HL-60/S4 (cell line): Measurements from ENCODE around the gene CAV1.

Experiments
- in situ Hi-C: fragments of 300-500 bp; cut with MboI; formaldehyde crosslinking; loops from 2 replicates; pipeline ENCODE4 v1.14.3; 2022; ENCODE audit warnings: low sequenced_read_pairs

CAV1 gene

DNA sequence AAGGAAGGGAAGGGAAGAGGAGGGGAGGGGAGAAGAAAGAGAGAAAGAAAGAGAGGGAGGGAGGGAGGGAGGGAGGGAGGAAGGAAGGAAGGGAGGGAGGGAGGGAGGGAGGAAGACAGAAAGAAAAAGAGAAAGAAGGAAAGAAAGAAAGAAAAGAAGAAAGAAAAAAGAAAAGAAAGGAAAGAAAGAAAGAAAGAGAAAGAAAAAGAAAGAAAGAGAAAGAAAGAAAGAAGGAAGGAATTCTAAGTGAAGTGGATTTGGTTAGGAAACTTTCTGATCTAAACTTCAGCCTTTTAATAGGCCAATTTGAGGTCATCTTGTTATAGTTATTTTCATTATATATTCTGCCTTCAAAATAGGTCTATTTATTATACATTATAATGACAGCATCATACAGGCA is 21.0 kb upstream of the CAV1 start:
- in situ Hi-C loops: no loop called here

DNA sequence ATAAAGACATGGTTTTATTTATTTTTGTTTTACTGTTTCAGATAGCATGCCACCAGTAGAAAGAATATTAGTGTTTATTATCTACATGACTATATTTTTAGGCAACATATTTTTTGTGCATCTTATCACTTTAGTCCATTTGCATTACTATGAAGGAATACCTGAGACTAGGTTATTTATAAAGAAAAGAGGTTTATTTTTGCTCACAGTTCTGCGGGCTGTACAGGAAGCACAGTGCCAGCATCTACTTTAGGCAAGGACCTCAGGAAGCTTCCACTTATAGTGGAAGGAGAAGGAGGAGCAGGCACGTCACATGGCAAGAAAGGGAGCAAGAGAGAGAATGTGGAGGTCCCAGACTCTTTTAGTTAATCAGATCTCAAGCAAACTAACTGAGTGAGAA is 19.6 kb upstream of the CAV1 start:
- in situ Hi-C loops: no loop called here

DNA sequence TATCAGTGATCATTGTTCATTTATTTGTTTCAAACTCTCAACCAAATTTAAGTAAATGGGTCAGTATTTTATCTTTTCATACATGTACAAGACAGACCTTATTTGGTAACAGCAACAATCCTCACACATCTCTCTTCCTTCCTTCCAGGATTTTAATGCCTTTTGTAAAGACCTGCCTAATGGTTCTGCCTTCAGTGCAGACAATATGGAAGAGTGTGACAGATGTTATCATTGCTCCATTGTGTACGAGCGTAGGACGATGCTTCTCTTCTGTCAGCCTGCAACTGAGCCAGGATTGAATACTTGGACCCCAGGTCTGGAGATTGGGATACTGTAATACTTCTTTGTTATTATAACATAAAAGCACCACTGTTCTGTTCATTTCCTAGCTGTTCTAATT is 19.0 kb upstream of the CAV1 start:
- in situ Hi-C loops: no loop called here

DNA sequence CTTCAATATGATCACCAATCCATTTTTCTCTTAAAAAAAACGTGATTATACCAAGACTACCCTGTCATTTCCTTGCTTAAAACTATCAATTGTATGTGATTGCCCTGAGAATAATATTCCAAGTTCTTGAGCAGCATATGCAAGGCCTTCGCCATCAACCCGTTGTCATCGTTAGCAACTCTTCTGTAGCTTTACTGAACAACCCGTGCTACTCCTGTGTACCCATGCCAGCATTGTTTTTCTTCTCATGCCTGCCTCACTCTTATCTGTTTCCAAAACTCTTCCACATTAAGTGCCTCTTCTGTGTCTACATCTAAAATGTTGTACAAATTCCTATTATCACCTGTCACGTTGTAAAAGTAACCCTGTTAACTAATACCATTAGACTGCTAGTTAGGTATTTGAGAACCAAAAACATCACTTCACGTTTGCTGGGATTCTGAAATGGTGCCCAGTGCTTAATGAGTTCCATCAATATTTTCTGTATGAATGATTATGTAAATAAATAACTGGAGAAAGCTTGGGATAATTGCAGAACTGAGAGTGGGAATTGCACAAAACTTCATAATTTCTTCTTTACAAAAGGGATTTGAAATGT is 14.8 kb upstream of the CAV1 start:
- in situ Hi-C loops: no loop called here

DNA sequence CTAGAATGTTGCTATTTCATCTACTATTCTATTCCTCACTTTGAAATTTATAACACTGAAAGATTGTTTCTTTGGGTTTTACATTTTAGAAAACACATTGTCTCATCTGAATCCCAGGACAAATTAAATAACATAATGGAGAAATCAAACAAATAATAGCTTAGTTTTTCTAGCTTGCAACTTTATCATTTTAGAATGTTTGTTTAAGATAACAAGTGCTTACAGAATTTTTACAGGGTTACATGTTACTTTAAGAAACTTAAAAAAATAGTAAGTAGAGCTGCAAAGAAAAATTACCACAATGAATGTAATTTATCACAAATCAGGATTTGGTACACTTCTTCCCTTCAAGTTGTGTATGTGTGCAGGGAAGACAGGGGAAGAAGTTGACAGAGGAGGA is 14.0 kb upstream of the CAV1 start:
- in situ Hi-C loops: no loop called here

DNA sequence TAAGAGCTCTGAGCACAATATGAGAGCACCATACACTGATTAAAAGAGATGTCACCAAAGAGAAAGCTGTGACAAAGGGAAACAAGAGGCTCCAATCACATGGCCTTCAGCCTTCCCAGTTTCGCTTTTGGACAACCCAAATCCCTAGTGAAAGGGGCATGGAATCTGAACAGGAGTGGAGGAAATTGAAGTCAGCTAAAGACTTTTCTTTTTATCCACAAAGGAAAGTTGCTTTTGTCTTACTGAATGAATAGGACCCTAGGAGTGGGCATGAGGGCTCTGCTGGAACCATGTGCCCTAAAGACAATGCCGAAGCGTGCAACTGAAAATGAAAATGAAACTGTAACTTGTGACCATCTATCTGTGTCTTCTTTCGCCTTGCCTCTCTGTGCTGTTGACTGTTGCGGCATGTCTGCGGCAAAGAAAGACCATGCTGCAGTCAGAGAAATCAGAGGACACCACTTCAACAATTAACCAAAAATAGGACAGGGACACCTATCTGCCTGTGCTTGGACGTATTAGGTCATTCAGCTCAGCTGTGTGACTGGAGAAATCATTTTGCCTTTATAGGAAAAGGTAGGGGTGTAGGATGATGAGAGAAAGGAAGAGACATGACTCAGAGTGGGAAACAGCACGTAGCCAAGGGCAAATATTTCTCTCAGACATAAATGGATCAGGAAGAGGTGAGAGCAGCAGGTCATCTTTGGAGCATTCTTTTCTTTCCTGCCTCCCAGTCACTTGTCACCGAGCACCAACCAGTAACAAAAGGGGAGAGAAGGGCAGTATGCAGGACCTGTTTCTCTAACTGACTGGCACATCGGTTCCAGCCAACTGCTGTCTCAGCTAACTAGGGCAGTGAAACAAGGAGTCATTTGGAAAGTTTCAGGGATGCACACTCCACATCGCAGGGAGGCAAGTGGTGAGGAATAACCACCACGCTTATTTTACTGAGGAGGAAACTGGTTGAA is 13.0 kb upstream of the CAV1 start:
- in situ Hi-C loops: no loop called here

DNA sequence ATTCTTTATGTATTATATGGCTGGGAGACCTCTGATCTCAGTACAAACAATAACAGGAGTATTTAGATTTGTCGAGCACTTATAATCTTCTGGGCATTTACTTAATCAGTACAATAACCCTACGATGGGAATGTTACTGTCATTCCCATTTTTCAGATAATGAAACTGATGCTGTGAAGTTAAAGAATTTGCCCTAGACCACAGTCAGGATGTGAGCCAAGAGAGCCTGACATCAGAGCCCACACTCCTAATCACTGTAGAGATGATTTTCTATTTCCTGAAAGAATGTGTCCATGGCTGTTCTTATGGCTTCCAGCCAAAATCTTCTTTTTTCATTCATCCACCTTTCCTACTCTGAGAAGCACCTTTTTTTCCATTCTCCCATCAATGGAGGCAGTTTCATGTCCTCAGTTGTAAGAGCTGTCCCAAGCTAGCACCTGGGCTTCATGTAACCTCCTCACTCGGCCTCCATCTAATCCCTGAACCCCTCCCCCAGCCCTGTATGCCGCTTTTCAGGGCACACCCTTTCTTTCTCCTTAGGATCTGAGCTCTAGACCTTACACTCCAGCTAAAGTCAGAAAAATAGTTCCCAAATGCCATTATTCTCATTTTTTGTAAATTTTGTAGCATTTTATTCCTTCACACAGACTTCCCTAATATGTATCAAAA is 12.2 kb upstream of the CAV1 start:
- in situ Hi-C loops: no loop called here

DNA sequence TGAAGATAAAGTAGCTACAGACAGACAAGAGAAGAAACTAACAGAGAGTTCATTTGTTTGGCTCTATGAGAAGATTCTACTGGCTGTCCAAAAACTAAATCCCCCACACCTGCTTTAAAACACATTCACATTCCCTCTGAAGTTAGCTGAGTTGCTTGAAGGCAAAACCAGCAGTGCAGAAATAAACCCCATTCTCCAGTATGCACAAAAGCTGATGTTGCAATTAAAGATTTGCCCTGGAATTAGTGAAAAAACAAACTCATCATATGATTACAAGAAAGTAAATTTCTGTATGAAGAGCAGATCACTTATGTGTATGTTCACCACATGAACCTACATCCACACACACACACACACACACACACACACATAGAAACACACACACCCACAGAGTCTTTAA is 9.3 kb upstream of the CAV1 start:
- in situ Hi-C loops: no loop called here

DNA sequence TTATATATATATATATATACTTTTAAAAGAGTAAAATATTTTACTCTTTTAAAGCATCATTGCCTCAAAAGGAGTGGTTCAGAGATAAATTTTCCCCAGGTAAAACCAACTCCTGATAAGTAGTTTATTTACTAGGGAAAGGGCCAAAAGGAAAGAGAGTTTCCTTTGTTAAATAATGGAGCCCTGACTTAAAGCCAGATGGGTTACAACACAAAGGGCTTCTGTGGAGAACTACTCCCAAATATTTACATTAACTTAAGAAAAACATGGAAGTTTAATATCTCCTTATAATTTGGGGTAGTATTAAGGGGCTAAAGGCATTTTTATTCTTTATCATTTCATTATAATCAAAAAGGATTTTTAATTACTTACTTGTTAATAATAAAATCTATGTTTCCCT is 8.5 kb upstream of the CAV1 start:
- in situ Hi-C loops: no loop called here

DNA sequence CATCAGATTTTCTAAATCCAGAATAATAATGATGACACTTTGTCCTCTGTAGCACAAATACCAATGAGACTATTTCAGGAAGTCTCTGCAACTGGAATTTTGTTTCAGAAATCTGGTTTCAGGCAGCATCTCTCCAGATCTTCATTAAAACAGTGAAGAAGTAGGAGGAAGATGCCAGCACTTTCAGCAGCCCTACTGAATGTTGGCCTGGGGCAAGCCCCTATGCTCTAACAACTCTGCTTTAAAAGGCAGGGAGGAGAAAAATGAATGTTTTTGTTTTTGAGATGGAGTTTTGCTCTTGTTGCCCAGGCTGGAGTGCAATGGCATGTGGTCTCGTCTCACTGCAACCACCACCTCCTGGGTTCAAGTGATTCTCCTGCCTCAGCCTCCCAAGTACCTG is 7.2 kb upstream of the CAV1 start:
- in situ Hi-C loops: no loop called here

DNA sequence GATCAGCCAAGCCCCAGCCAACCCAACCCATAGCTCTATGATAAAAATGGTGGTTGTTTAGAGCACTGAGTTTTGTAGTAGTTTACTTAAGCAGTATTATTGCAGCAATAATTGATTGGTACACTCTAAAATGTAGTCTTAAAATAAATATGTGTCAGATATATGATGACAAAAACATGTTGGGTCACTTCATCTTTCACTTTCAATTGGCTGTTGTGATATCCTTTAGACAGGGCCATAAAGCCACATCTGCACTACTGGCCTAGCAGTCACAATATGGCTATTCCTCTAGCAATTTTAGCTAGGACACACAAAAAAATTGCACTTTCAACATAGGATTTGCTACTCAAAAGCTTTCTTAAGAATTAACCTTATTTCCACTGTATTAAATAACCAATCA is 5.9 kb upstream of the CAV1 start:
- in situ Hi-C loops: no loop called here

DNA sequence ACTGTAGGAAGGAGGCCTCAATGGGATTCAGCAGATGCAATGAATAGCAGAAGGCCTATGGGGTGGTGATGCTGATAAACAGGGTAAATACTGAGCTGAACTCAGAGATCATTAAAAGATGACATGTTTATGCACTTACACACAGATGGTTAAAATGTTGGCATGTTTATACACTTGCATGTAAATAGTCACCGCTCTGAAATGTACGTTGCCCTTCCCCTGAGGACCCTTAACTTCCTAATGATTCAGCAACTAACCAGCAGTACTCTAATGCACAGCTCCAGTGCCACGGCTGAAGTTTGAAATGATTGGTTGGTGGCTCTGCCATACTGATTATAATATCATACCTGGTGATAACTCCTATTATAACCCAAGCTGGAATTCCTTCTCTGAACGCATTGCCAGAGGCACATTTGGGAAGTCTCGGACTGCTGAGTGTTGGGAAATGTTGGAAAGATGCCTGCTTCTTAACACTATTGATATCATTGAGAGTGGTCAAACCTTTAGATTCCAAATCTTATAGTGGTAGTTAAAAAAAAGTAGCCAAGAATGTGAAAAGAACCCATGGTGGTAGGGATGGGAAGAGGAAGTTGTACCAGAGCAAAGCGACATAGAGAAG is 3.7 kb upstream of the CAV1 start:
- in situ Hi-C loops: no loop called here

DNA sequence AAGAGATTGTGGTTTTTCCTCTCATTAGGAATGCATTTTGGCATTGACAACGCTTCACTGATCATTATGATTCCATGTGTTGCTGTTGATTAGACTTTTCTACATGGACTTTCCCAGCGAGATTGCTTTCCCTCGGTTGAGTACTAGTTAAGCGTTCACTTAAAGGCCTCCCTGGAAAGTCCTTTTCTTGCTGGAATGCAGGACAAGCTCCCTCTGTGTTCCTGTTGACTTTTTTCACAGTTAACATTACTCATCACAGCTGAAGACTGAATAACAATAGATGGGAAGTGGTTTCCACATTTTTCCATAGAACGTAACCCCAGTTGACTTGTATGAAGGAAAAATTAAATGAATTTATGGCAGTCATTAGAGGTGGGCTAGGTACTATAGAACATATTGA is 2.6 kb upstream of the CAV1 start:
- in situ Hi-C loops: no loop called here

DNA sequence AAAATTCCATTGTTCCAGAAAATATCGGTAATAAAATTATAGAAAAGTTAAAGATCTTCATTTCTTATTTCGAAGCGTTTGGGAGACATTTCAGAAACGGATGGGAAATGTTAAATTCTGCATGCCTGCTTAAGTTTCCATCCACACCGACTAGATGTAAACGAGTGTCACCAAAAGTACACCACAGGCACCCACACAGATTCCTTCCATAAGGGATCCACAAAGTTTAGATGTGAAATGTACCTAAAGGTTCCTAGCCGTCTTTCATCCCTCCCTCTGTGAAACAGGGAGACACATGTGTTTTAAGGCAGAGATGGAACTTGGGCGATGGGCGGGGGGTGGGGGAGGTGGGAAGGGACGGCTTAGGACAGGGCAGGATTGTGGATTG is 621 bp upstream of the CAV1 start:
- in situ Hi-C loops: no loop called here

DNA sequence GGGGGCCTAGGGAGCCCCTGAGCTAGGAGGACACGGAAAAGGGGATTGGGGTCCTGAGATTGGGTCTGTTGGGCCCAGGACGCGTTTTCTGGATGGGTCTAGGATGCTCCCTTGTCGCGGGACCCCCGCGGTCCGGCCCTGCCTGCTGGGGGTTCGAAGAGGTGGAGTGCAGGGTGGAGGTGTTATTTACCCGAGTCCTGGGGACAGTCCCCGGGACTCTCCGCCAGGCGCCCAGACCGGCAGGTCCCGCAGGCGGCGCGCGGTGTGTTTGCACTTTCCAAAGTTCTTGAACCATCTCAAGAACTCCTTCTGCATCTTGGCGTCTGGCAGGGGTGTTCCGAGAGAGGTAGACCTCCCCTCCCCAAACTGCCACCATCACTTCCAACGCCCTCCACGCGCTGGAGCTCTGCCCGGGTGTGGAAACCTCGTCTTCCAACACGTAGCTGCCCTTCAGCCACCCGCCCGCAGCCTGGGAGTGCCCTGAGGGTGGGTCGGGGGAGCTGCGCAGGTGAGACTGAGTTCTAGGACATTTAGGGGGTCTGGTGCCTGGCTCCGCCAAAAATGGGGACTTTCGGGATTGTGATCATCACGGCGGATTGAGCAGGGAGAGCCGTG is 569 bp downstream of the CAV1 start:
- in situ Hi-C loops: no loop called here

DNA sequence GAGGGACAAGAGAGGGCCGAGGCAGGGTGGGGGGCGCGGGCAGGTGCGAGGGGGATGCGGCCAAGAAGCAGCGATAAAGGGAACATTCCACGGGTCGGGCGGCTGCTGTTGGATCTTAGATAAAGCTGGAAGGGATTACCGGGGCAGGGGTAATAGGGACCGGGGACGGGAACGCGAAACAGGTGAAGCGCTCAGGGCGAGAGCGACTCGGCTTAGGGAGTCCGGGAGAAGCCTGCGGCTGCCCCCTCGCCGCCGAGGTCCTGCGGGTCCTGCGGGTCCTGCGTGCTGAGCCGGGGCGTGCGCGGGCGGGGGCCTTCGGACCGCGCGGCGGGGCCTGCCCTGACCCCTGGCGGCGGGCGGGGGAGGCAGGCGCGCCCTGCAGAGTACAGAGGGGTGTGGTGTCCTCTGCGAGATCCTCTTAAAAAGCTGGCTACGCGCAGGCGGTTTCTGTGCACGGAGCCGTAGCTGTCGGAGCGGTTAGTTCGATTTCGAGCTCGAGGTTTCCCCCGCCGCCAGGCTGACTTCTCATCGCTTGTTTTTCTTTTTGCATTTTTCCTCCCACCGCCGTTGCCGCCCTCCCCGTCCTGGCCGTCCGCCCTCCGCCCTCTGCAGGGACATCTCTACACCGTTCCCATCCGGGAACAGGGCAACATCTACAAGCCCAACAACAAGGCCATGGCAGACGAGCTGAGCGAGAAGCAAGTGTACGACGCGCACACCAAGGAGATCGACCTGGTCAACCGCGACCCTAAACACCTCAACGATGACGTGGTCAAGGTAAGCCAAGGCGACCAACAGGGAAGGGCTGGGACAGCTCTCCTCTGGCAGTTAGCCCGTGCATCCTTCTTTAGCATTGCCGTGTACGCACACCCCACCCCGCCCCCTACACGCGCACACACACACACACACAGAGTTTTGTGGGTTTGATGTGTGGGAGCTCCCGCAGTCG is 1.4 kb downstream of the CAV1 start:
- in situ Hi-C loops: no loop called here

DNA sequence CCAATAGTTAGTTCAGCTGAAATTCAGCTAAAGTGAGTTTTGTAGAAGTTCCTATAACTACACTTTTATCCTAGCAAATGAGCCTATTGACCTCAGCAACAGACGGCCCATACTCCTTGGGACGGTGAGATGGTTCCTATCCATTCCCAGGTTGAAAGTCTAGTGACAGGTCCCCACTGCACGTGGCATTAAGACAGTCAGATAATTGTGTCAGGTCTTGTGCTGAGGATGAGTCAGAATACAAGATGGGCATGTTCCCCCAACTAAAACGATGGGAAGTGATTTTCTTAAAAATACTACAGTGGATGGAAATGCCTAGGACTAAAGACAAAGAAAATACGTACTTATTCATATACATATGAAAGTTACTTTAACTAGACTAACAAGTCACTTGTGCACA is 2.1 kb downstream of the CAV1 start:
- in situ Hi-C loops: no loop called here

DNA sequence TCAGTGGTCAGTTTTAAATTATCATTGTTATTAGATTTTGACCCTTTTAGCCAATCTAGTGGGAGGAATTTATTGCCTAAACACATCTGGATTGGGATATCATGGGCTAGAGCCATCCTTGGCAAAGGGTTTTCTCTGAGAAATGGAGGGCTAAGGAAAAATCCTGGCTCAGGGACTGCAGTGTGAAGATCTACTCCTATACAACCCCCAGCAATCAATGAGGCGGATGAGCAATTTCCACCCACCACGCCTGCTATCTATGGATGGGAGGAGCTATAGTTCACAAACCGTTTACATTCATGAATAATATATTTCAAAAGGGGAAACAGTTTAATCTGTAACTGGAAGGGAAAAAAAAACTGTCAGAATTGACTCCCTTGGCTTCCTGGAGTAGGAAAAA is 2.7 kb downstream of the CAV1 start:
- in situ Hi-C loops: no loop called here

DNA sequence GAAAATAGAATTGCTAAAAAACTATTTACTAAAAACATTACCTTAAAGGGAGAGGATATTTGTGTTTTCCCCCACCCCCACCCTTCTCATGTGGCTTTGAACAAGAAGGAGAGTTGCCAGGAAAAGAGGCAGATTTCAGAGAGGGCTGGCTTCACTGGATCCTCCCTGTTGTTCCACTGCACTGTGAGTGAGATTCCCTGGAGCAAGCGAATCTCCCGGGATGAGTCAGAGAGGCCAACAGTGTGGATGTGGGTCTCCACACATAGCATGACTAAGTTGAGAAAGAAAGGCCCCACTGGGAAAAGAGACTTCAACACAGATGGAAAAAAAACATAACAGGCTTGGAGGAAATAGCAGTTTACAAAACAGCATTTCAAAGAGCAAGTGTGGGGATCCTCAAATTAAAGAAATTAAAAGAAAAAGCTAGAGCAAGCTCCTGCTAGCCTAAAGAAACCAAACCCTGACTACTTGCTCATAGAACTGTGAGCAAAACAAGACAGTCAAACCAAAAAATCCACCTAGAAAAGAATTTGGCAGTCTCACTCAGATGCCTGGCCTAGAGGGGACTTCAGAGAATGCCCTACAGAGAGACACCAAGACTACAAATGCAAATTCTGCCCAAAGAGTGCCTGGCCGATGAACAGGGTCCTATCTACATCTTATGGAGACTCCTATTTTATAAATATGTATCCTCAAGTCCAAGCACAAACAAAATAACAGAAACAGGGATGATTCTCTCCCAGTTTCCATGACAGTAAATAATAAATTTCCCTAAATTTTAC is 3.4 kb downstream of the CAV1 start:
- in situ Hi-C loops: no loop called here
